HUES48 (cell line): ENCODE results near the gene NUP43.
"Not testable (repeated sequence)": the region's sequence is repeated elsewhere in the genome, so short reads cannot be mapped to it uniquely, and the experiment has no call there.

Source experiments
- H3K27ac ChIP-seq: one replicate; pipeline ENCODE4 v1.7.0; 2013; ENCODE audit warnings: low read depth, low read length, inconsistent platforms
- H3K27me3 ChIP-seq: 2 replicates; pipeline ENCODE4 v1.6.1; 2013; ENCODE audit warnings: mild to moderate bottlenecking, low read length; ENCODE audit not compliant: control insufficient read depth, insufficient read depth
- H3K36me3 ChIP-seq: 2 replicates; pipeline ENCODE4 v1.6.1; 2013; ENCODE audit warnings: low read length; ENCODE audit not compliant: control insufficient read depth, insufficient read depth
- H3K4me1 ChIP-seq: 2 replicates; pipeline ENCODE4 v1.6.1; 2013; ENCODE audit warnings: mild to moderate bottlenecking, low read length; ENCODE audit not compliant: control insufficient read depth, insufficient read depth
- H3K4me3 ChIP-seq: 2 replicates; pipeline ENCODE4 v1.5.1; 2013; ENCODE audit warnings: mild to moderate bottlenecking, low read depth, low read length
- H3K9ac ChIP-seq: 2 replicates; pipeline ENCODE4 v1.6.1; 2013; ENCODE audit warnings: mild to moderate bottlenecking, low read depth, low read length, moderate library complexity
- H3K9me3 ChIP-seq: 2 replicates; pipeline ENCODE4 v1.6.1; 2013; ENCODE audit warnings: low read length; ENCODE audit not compliant: control insufficient read depth, insufficient read depth

NUP43 gene

DNA sequence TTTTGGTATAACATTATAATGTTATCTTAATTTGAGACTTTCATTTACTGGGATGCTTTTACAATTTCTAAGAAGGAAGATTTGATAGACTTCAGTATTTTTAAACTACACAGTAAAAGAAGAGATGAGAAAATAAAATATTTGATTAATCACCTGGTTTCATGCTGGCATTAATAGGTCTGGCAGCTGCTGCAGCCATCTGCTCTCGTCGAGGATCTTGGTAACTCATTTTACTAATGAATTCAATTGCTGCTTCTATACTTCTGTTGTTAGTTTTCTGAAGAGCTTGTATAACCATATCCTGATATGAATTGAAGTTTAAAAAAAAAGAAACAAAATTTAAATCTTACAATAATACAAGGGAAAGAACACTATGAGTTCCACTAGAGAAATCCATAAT lies 51.4 kb downstream of the NUP43 start:
- H3K36me3 ChIP-seq, result peaks cover 58% of the 10 kb centered on the region
- no peak overlapping the region for H3K4me3 ChIP-seq
- no peak overlapping the region for H3K9ac ChIP-seq
- H3K4me1 ChIP-seq, result no peaks in the 10 kb centered on the region
- no peaks in the 10 kb centered on the region for H3K9me3 ChIP-seq
- H3K27me3 ChIP-seq, result no peaks in the 10 kb centered on the region
- H3K27ac ChIP-seq, result no peak overlapping the region

DNA sequence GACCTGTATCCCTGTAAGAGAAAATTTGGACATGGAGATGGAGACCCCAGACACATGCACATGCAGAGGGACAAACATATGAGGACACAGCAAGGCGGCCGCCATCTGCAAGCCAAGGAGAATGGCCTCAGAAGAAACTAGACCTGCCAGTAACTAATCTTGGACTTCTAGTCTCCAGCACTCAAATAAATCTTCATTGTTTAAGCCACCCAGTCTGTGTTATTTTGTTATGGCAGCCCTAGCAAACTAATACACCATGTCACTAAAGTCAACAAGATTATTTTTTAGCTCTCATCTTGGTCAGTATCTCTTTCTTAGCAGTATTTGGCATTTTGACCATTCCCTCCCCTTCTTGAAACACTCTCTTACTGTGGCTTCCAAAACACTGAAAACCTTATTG lies 55.1 kb downstream of the NUP43 start:
- H3K4me3 ChIP-seq, result no peak overlapping the region
- H3K27me3 ChIP-seq, result no peaks in the 10 kb centered on the region
- no peaks in the 10 kb centered on the region for H3K4me1 ChIP-seq
- peaks cover 51% of the 10 kb centered on the region for H3K36me3 ChIP-seq
- H3K9ac ChIP-seq, result no peak overlapping the region
- H3K27ac ChIP-seq, result no peak overlapping the region
- H3K9me3 ChIP-seq, result no peaks in the 10 kb centered on the region

DNA sequence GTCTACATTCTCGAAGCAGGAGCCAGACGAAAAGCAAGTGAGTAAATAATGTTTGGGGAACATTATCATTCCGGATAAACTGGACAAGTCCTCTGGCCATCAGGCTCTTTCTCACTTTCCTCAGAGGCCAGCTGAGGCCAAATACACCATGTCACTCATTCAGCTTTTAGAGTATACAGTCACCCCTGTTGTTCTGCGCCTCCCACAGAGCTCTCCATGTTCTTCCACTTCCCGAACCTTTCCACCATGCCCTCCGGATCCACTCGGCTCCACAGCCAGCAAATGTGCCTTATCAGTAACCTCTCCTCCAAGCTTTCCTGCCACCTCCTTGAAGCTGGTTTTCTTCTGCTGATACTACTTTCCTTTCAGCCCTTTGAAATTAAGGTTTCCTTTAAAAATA lies 60.1 kb downstream of the NUP43 start:
- H3K27me3 ChIP-seq, result no peaks in the 10 kb centered on the region
- H3K36me3 ChIP-seq, result peaks cover 39% of the 10 kb centered on the region
- H3K4me1 ChIP-seq, result no peaks in the 10 kb centered on the region
- H3K27ac ChIP-seq, result no peak overlapping the region
- no peaks in the 10 kb centered on the region for H3K9me3 ChIP-seq
- no peak overlapping the region for H3K9ac ChIP-seq
- no peak overlapping the region for H3K4me3 ChIP-seq

DNA sequence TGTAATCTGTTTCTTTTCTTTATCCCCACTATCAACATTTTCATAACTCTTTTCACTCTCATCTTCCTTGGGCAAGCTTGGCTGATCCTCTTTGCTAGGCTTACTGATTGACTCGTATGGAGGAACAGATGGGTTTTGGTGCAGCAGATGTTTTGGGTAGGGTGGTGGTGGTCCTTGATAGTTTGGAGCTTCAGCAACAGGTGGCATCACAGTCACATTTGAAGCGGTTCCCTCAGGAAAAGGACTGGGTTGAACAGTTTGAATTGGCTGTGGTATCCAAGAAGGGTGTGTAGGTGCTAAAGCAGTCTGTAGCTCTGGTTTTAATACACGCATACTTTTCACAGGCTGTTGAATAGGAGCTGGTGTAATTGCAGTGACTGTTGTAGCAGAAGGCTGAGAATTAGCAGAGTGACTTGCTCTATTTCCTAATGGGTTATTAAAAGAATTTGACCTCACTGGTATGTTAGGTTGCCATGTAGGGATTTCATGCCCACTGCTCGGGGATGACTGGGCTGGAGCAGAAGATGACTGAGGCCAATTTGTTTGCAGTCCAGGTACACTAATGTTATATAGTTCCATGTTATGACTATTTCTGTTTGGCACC lies 63.0 kb downstream of the NUP43 start:
- no peaks in the 10 kb centered on the region for H3K4me1 ChIP-seq

GRCh38 chr6:149681845-149682244 lies 64.5 kb downstream of the NUP43 start:
- not testable (repeated sequence) for H3K4me3 ChIP-seq, H3K4me1 ChIP-seq, H3K27ac ChIP-seq, H3K27me3 ChIP-seq, H3K9me3 ChIP-seq, H3K9ac ChIP-seq
- peaks cover 51% of the 10 kb centered on the region for H3K36me3 ChIP-seq

More for the DNA sequence above, 63.0 kb downstream of the NUP43 start:
- H3K27ac ChIP-seq, result no peak overlapping the region
- H3K36me3 ChIP-seq, result peaks cover 41% of the 10 kb centered on the region
- no peak overlapping the region for H3K9ac ChIP-seq
- no peaks in the 10 kb centered on the region for H3K27me3 ChIP-seq
- no peaks in the 10 kb centered on the region for H3K9me3 ChIP-seq
- H3K4me3 ChIP-seq, result no peak overlapping the region

GRCh38 chr6:149681209-149681608 lies 65.1 kb downstream of the NUP43 start:
- H3K4me3 ChIP-seq, result no peak overlapping the region
- H3K27me3 ChIP-seq, result no peaks in the 10 kb centered on the region
- no peak overlapping the region for H3K27ac ChIP-seq
- H3K4me1 ChIP-seq, result no peaks in the 10 kb centered on the region
- H3K36me3 ChIP-seq, result peaks cover 57% of the 10 kb centered on the region
- no peak overlapping the region for H3K9ac ChIP-seq
- H3K9me3 ChIP-seq, result no peaks in the 10 kb centered on the region

- no peak overlapping the region for H3K9ac ChIP-seq
- no peaks in the 10 kb centered on the region for H3K9me3 ChIP-seq
- peaks cover 61% of the 10 kb centered on the region for H3K36me3 ChIP-seq
- no peak overlapping the region for H3K4me3 ChIP-seq
- H3K27ac ChIP-seq, result no peak overlapping the region
- no peaks in the 10 kb centered on the region for H3K27me3 ChIP-seq
- H3K4me1 ChIP-seq, result no peaks in the 10 kb centered on the region
Observed at GRCh38 chr6:149680503-149680902, 65.8 kb downstream of the NUP43 start.
